Stimulated activated CD8-positive, alpha-beta memory T cell treated with anti-CD3 and anti-CD28 coated beads, Interleukin-4, amount 100 ng/mL, for 1 hour (primary cell): Measurements from ENCODE around the gene ARHGAP19.
"Not testable (repeated sequence)": the region's sequence is repeated elsewhere in the genome, so short reads cannot be mapped to it uniquely, and the experiment has no call there.

Experiments used
- DNase-seq, 2 donors: peaks; one replicate each; pipeline ENCODE4 v3.0.0-alpha.2; 2020; ENCODE audit warnings: low read depth in 2 of 2, low spot score in 1 of 2

Gene ARHGAP19

DNA sequence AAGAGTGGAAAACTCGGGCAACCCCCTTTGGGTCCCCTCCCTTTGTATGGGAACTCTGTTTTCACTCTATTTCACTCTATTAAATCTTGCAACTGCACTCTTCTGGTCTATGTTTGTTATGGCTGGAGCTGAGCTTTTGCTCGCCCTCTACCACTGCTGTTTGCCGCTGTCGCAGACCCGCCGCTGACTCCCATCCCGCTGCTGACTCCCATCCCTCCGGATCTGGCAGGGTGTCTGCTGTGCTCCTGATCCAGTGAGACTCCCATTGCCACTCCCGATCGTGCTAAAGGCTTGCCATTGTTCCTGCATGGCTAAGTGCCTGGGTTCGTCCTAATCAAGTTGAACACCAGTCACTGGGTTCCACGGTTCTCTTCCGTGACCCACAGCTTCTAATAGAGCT, 2.4 kb downstream of the ARHGAP19 start:
- DNase-seq, result not testable (repeated sequence)

- no peak for DNase-seq
Measured at GRCh38 chr10:97280783-97281182, 11.7 kb downstream of the ARHGAP19 start.

DNA sequence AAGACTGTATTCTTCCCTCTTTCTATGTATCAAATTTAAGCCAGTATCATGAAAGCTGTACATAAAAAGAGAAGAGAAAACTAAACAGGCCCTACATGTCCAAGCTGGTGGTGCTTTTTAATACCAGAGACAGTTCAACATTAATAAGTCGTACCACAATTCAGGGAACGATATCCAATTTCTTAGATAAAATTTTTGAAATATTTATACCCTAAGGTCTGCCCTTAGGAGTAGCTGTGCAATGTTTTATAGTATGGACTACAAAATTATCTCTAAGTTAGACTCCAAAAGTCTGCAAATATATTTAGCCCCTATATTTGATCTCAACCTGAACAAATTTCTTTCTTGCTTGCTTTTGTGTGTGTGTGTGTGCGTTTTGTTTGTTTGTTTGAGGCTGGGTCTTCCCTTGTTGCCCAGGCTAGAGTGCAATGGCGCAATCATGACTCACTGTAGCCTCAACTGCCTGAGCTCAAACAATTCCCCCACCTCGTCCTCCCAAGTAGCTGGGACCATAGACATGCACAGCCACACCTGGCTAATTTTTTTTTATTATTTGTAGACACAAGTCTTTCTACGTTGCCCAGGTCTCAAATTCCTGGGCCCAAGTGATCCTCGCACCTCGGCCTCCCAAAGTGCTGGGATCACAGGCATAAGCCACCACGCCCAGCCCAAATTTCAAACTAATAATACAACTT, 13.2 kb downstream of the ARHGAP19 start:
- DNase-seq, result no peak

DNA sequence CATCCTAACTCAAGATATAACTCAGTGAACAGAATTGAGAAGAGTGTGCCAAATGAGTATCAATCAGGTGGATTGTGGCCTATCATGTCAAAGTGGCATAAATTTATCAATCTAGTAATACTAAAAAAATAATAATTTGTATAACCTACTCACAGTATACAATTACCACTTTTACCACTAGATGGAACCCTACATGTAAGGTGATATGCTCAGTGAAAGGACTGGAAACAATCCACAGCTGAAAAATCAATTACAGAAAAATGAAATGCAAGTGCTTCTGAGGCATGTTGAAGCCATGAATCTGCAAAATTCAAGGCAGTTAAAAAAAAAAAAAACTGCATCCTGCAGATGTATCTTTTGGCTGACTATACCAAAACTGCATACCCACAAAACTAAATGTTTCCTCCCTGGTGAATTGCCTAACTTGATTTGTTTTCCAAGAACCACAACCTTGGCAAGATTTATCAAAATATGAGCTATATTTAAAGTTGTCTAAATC, 13.9 kb downstream of the ARHGAP19 start:
- DNase-seq, result no peak

- no peak for DNase-seq
Measured at GRCh38 chr10:97277551-97277950, 14.9 kb downstream of the ARHGAP19 start.

DNA sequence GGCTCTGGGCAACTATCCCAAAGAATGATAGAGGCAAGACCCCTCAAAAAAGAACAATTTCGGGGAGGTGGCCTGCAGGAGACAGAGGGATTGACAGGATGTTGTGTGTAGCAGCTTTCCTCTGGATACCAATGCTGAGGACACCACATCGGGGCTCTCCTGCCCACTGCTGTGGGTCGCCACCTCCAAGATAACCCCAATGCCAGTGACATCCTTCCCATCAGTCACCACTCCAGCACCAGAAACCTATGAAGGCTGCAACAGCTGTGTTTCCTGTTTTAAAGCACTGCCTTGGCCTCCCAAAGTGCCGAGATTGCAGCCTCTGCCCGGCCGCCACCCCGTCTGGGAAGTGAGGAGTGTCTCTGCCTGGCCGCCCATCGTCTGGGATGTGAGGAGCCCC, 17.6 kb downstream of the ARHGAP19 start:
- DNase-seq, result no peak

- DNase-seq, result no peak
Measured at GRCh38 chr10:97273700-97274099, 18.7 kb downstream of the ARHGAP19 start.

DNA sequence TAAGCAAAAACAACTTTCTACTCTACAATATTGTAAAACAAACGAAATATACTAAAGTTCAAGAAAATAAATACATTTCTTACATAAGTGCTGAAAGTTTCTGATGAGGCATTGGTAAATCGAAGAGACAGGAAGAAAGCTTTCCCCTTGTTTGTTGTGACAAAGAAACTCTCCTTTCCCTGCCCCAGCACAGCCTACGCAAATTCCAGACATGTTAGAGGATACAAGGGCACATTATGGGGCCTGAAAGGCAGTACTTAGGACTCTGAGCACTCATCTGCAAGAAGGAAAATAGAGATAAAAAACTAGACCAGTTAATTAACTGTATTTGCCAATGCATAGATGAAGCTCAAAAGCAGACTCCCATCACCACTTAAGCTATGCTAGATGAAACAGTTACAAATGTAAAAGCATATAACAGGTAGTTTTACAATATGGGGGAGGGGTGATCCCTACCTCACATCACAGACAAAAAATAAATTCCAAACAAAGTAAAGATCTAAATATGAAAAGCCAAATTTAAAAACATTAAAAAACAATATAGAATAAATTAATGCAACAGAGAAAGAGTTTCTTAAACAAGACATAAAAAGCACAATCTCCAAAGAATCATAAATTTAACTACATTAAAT, 21.8 kb downstream of the ARHGAP19 start:
- DNase-seq, result no peak

DNA sequence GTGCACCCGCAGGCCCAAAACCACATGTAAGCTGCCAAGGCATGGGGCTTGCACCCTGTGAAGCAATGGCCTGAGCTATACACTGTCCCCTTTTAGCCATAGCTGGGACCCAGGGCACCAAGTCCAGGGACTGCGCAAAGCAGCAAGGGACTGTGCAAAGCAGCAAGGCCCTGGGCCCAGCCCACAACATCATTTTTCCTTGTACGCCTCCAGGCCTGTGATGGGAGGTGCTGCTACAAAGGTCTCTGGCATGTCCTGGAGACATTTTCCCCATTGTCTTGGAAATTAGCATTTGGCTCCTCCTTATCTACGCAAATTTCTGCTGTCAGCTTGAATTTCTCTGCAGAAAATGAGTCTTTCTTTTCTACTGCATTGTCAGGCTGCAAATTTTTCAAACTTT, 24.8 kb downstream of the ARHGAP19 start:
- DNase-seq, result no peak

DNA sequence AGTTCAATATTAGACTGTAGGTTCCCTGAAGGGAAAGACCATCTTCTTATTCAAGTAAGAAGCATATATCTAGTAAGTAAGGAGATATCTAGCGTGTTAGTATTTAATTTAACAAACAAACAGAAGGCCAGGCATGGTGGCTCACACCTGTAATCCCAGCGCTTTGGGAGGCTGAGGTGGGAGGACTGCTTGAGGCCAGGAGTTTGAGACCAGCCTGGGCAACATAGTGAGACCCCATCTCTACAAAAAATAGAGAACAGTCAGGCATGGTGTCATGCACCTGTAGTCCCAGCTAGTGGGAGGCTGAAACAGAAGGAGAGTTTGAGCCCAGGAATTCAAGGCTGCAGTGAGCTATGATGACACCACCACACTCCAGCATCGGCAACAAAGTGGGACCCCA, 27.3 kb downstream of the ARHGAP19 start:
- not testable (repeated sequence) for DNase-seq

DNA sequence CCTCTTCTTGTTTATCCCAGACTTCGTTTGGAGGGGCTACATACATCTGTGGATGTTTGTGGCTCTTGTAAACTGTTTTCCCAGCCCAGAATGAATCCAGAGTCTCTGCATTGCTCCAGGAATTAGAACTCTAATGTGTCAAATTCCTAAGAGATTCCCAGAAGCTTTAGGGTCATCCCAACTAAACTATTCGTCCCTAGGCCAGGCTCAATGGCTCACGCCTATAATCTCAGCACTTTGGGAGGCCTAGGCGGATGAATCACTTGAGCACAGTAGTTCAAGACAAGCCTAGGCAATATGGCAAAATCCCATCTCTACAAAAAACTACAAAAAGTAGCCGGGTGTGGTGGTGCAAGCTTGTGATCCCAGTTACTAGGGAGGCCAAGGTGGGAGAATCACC, 28.5 kb downstream of the ARHGAP19 start:
- no peak for DNase-seq

GRCh38 chr10:97261656-97262055, 30.8 kb downstream of the ARHGAP19 start:
- no peak for DNase-seq

DNA sequence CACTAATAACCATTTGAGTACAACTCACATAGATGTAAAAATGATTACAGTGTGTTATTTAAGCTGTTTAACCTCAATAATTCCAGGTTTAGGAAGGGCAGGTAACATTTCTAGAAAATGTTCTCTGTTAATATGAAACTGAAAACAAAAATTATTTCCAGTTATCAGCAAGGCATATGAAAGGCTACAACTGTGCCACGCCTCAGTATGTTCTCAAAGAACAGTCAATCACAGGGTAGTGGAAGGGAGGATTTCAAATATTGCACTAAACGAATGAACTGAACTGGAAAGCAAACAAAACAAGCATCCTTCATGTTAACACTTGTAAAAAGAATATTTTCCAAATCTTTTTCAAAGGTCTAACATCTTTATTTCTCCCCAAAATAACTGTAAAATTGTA, 31.3 kb downstream of the ARHGAP19 start:
- no peak for DNase-seq

- no peak for DNase-seq
Measured at GRCh38 chr10:97259119-97259518, 33.3 kb downstream of the ARHGAP19 start.

GRCh38 chr10:97256356-97256755, 36.1 kb downstream of the ARHGAP19 start:
- DNase-seq, result no peak

GRCh38 chr10:97255512-97256293, 36.7 kb downstream of the ARHGAP19 start:
- DNase-seq, result no peak

- no peak for DNase-seq
Measured at GRCh38 chr10:97254694-97255093, 37.7 kb downstream of the ARHGAP19 start.

GRCh38 chr10:97250952-97251351, 41.5 kb downstream of the ARHGAP19 start:
- DNase-seq, result no peak

DNA sequence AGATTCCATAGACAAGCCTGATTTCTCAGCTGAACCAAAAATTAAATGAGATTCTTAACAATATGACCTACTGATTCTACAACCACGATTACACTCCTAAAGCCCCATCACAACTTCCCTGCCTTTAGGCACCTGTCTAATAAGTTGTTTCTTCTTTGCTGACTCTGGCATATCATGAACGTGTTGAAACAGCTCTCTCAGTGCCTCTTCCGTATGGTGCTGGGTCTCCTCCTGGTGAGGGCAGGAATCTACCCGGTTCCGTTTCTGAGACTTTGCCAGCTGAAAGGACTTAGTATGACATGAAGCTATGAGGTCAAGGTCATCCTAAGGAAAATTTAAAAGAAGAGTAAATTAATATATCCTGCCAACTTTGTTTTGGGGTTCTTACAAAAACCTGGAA, 48.6 kb downstream of the ARHGAP19 start:
- DNase-seq, result no peak

DNA sequence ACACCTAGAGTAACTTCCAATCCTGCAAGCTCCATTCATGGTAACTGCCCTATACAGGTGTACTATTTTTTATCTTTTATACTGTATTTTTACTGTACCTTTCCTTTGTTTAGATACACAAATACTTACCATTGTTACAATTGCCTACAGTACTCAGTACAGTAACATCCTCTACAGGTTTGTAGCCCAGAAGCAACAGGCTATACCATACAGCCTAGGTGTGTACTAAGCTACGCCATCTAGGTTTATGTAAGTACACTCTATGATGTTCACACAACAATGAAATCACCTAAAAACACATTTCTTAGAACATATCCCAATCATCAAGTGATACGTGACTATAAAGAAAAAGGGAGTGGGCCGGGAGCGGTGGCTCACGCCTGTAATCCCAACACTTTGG, 53.6 kb downstream of the ARHGAP19 start:
- DNase-seq, result no peak

GRCh38 chr10:97235353-97235752, 57.1 kb downstream of the ARHGAP19 start:
- no peak for DNase-seq

GRCh38 chr10:97234400-97234799, 58.0 kb downstream of the ARHGAP19 start:
- DNase-seq, result no peak
